Liver (tissue), 9 donors: ENCODE measurements around the gene GRAMD2B. TPM values are rescaled to one million over a fixed set of nuclear protein-coding genes. Genes with fewer than 3 reads are reported as not detected.

ENCODE experiments used
- DNase-seq: peaks from one replicate; pipeline ENCODE4 v3.0.0-alpha.2; 2017; ENCODE audit warnings: low spot score
- H3K27ac ChIP-seq, 2 donors: one replicate each; pipeline ENCODE4 v1.7.0; 2013; ENCODE audit warnings: inconsistent platforms in 2 of 2, low read length in 2 of 2, control low read depth in 1 of 2, low read depth in 1 of 2, mild to moderate bottlenecking in 1 of 2
- H3K27me3 ChIP-seq, 4 donors: one replicate each; pipeline versions ENCODE4 v1.6.1 to v1.7.0; 2013; ENCODE audit warnings: low read length in 3 of 4, inconsistent platforms in 1 of 4, mild to moderate bottlenecking in 1 of 4, moderate library complexity in 1 of 4; ENCODE audit not compliant: control insufficient read depth in 4 of 4, insufficient read depth in 4 of 4
- H3K36me3 ChIP-seq, 4 donors: one replicate each; pipeline versions ENCODE4 v1.6.1 to v1.7.0; 2013; ENCODE audit warnings: low read length in 3 of 4, mild to moderate bottlenecking in 3 of 4, low read depth in 1 of 4, moderate library complexity in 1 of 4; ENCODE audit not compliant: control insufficient read depth in 4 of 4, insufficient read depth in 3 of 4
- H3K4me1 ChIP-seq, 4 donors: one replicate each; pipeline versions ENCODE4 v1.6.1 to v1.7.0; 2013; ENCODE audit warnings: low read length in 3 of 4, mild to moderate bottlenecking in 3 of 4, moderate library complexity in 1 of 4; ENCODE audit not compliant: control insufficient read depth in 4 of 4, insufficient read depth in 4 of 4
- H3K4me3 ChIP-seq, 3 donors: one replicate each; pipeline versions ENCODE4 v1.6.1 to v1.7.0; 2013; ENCODE audit warnings: low read length in 3 of 3, control low read depth in 1 of 3, low read depth in 1 of 3, mild to moderate bottlenecking in 1 of 3
- H3K9ac ChIP-seq, 2 donors: one replicate each; pipeline ENCODE4 v1.7.0; 2013; ENCODE audit warnings: low read length in 2 of 2, mild to moderate bottlenecking in 2 of 2, moderate library complexity in 2 of 2, control low read depth in 1 of 2, low read depth in 1 of 2
- H3K9me3 ChIP-seq, 4 donors: one replicate each; pipeline versions ENCODE4 v1.6.1 to v1.7.0; 2013; ENCODE audit warnings: low read length in 3 of 4; ENCODE audit not compliant: control insufficient read depth in 4 of 4
- EGR1 ChIP-seq, 2 donors: IDR thresholded peaks; 2 replicates each; pipeline ENCODE4 v1.6.1; 2016 to 2018; ENCODE audit warnings: antibody characterized with exemption in 2 of 2, low read depth in 2 of 2
- FOXA1 ChIP-seq: IDR thresholded peaks from 2 replicates; pipeline ENCODE4 v1.6.1; 2016; ENCODE audit warnings: antibody characterized with exemption
- GABPA ChIP-seq, 2 donors: IDR thresholded peaks in 1 of 2; conservative IDR thresholded peaks in 1 of 2; 2 replicates each; pipeline ENCODE4 v1.6.1; 2016; ENCODE audit warnings: antibody characterized with exemption in 2 of 2, mild to moderate bottlenecking in 1 of 2, moderate library complexity in 1 of 2
- HNF4A ChIP-seq, 2 donors: conservative IDR thresholded peaks; 2 replicates each; pipeline ENCODE4 v1.6.1; 2016; ENCODE audit warnings: antibody characterized with exemption in 2 of 2, mild to moderate bottlenecking in 2 of 2
- JUND ChIP-seq, 2 donors: IDR thresholded peaks; 2 replicates each; pipeline ENCODE4 v1.6.1; 2016; ENCODE audit warnings: antibody characterized with exemption in 2 of 2
- NR2F2 ChIP-seq: IDR thresholded peaks from 2 replicates; pipeline ENCODE4 v1.6.1; 2016; ENCODE audit warnings: antibody characterized with exemption
- RAD21 ChIP-seq, 2 donors: IDR thresholded peaks; 2 replicates each; pipeline ENCODE4 v1.6.1; 2016; ENCODE audit warnings: antibody characterized with exemption in 2 of 2, mild to moderate bottlenecking in 2 of 2
- REST ChIP-seq: IDR thresholded peaks from 2 replicates; pipeline ENCODE4 v1.6.1; 2016; ENCODE audit warnings: antibody characterized with exemption, mild to moderate bottlenecking
- RXRA ChIP-seq, 2 donors: IDR thresholded peaks; 2 replicates each; pipeline ENCODE4 v1.6.1; 2017 to 2018; ENCODE audit warnings: antibody characterized with exemption in 2 of 2, mild to moderate bottlenecking in 1 of 2
- SP1 ChIP-seq: IDR thresholded peaks from 2 replicates; pipeline ENCODE4 v1.6.1; 2018; ENCODE audit warnings: antibody characterized with exemption, mild to moderate bottlenecking
- YY1 ChIP-seq: IDR thresholded peaks from 2 replicates; pipeline ENCODE4 v1.6.1; 2016; ENCODE audit warnings: antibody characterized with exemption, mild to moderate bottlenecking
- WGBS: extraction: QIAGEN DNeasy Blood & Tissue Kit; methylation state at CpG from one replicate; pipeline ENCODE4 v1.1.7; 2013; 5-methylcytosine and 5-hydroxymethylcytosine counted together
- polyA plus RNA-seq, 2 donors: library from polyadenylated mRNA; stranded (reverse) in 1 of 2; unstranded in 1 of 2; fragments of 200-250 nt in 1 of 2; fragments of >200 nt in 1 of 2; fragmentation: Nextera tagmentation in 1 of 2; extraction: Ambion mirVana in 1 of 2; gene quantifications; one replicate each; pipeline versions ENCODE4 v1.2.1 to v1.2.3, GENCODE V29; 2013 to 2015
- total RNA-seq, 2 donors: library from RNA; depleted of rRNA; stranded (reverse); fragments of >200 nt; gene quantifications; one replicate each; pipeline ENCODE4 v1.2.3, GENCODE V29; 2014
- TF ChIP-seq, protein P1 (sequence below): IDR thresholded peaks from 2 replicates; pipeline ENCODE4 v1.6.1; 2016; ENCODE audit warnings: antibody characterized with exemption
- TF ChIP-seq, protein P2 (sequence below): fragments of 150-350 bp; IDR thresholded peaks from 2 replicates; pipeline ENCODE4 v1.5.1; 2017; ENCODE audit warnings: improper control_type of control experiment, low read depth, low read length; ENCODE audit not compliant: missing input control
- donor health status: healthy.
- donor health status: healthy.
- donor health status: healthy.
- donor health status: healthy.
- donor health status: healthy.

Gene GRAMD2B
- total and polyA plus RNA-seq, 4 donors = 6.5 to 24.1 (median 13.5) TPM

DNA sequence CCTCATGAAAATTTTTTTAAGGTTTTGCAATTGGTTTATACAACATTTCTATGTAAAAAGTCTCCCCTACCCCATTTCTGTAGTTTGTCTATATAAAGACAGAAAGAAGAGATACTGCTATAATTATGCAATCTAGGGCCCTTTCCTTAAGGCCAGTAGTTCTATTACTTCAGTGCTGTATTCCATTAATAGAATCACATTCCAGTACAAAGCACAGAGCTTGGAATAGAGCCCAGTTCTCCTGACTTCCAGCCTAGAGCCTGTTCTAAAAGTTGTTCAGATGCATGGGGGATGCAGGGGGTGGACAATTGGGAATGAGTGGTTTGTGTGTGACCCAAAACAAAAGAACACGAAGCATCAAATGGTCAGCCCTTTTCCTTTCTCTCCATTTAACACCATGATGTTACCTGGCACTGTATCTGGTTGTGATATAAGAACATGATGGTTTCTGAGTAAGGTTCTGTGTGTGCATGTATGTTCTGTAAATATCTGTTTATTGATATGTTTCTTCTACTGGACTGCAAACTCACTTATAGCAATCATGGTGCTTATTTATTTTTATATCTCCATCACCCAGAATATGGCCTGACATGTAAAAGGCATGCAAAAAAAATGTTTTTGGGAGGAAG is 8.2 kb upstream of the GRAMD2B start:
- TF ChIP-seq RXRA (IDR thresholded peaks at IDR 0.05) (peak in 1 of 2 donors; percentile 5), RAD21 (IDR thresholded peaks at IDR 0.05) (peak in 1 of 2 donors; percentile 44), SP1 (peak; percentile 13), JUND (IDR thresholded peaks at IDR 0.05) (no peak)
- Histone ChIP-seq H3K4me3 (no peak overlapping the region), H3K4me1 (peaks cover 2 to 4% (median 2%) of the 10 kb centered on the region in 4 donors), H3K9ac (no peak overlapping the region), H3K27ac (peak overlapping the region; percentile 13 to 17), H3K9me3 (peaks cover 0 to 3% (median 0%) of the 10 kb centered on the region in 4 donors), H3K27me3 (no peaks in the 10 kb centered on the region), H3K36me3 (peaks cover 0 to 3% (median under 1%) of the 10 kb centered on the region in 4 donors)
- DNase-seq = no peak
- 81% methylated on average over 1 of the region's 1 CpG for WGBS

DNA sequence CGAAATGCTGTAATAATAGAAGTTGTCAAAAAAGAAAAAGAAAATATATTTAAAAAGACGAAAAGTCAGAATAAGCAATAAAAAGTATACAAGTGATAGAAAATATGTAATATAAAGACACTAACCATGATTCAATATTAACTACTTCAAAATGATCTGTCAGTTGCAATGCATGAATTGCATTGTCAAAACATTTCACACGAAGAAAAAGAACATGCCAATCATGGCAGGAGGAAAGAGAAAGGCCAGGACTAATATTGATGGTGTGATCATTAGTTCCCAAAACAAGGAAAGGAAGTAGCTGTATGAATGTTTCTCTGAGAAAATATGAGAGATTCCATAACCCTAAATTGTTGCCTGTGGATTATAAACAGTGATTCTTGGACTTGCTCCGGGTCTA is 7.4 kb upstream of the GRAMD2B start:
- peaks cover 0 to 3% (median 0%) of the 10 kb centered on the region in 4 donors for H3K9me3 ChIP-seq
- peaks cover 0 to 3% (median under 1%) of the 10 kb centered on the region in 4 donors for H3K36me3 ChIP-seq
- H3K4me3 ChIP-seq = no peak overlapping the region
- H3K4me1 ChIP-seq = peaks cover 2 to 4% (median 2%) of the 10 kb centered on the region in 4 donors
- DNase-seq = no peak
- TF ChIP-seq EGR1 (IDR thresholded peaks at IDR 0.05; ENCODE audit: low read depth in 2 of 2) (no peak), GABPA (IDR thresholded peaks at IDR 0.05 in 1 of 2, conservative IDR thresholded peaks at IDR 0.05 in 1 of 2) (no peak), FOXA1 (no peak), YY1 (no peak), HNF4A (conservative IDR thresholded peaks at IDR 0.05) (no peak), NR2F2 (no peak), REST (no peak), JUND (IDR thresholded peaks at IDR 0.05) (no peak)
- TF ChIP-seq, protein P1, sequence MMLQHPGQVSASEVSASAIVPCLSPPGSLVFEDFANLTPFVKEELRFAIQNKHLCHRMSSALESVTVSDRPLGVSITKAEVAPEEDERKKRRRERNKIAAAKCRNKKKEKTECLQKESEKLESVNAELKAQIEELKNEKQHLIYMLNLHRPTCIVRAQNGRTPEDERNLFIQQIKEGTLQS = no peak
- TF ChIP-seq, protein P2, sequence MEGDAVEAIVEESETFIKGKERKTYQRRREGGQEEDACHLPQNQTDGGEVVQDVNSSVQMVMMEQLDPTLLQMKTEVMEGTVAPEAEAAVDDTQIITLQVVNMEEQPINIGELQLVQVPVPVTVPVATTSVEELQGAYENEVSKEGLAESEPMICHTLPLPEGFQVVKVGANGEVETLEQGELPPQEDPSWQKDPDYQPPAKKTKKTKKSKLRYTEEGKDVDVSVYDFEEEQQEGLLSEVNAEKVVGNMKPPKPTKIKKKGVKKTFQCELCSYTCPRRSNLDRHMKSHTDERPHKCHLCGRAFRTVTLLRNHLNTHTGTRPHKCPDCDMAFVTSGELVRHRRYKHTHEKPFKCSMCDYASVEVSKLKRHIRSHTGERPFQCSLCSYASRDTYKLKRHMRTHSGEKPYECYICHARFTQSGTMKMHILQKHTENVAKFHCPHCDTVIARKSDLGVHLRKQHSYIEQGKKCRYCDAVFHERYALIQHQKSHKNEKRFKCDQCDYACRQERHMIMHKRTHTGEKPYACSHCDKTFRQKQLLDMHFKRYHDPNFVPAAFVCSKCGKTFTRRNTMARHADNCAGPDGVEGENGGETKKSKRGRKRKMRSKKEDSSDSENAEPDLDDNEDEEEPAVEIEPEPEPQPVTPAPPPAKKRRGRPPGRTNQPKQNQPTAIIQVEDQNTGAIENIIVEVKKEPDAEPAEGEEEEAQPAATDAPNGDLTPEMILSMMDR = no peak
- WGBS = 80% methylated on average over 4 of the region's 4 CpGs
- H3K27ac ChIP-seq = no peak overlapping the region
- no peaks in the 10 kb centered on the region for H3K27me3 ChIP-seq
- no peak overlapping the region for H3K9ac ChIP-seq
